ENCODE measurements around the gene CIZ1. TPM values are rescaled to one million over a fixed set of nuclear protein-coding genes. Genes with fewer than 3 reads are reported as not detected.
A peak's percentile ranks its signal among the peaks of the same experiment; 100 is the strongest.

Gene CIZ1
- total and polyA plus RNA-seq, 9 of the 15 experiments (the other 6 are each of a cell fraction or from before 2014, with no cell fraction given) = 6.6 to 329 (median 87.8) TPM

- TF ChIP-seq STAT5B (CRISPR knock-in tag; IDR thresholded peaks at IDR 0.05) = no peak
- TF ChIP-seq RAD21 (CRISPR knock-in tag; conservative IDR thresholded peaks at IDR 0.05 in 1 of 2, IDR thresholded peaks at IDR 0.05 in 1 of 2) = peak; percentile 46 to 67
- TF ChIP-seq TCF7L2 (IDR thresholded peaks at IDR 0.05; ENCODE audit: low read depth, low read length) = peak; percentile 47; the same call in 1 of the 2 replicates
- TF ChIP-seq ZNF224 (CRISPR knock-in tag; IDR thresholded peaks at IDR 0.05) = no peak
- no peak for TF ChIP-seq NFRKB (IDR thresholded peaks at IDR 0.05; ENCODE audit: low read depth)
- TF ChIP-seq GABPA (tag; conservative IDR thresholded peaks at IDR 0.05; ENCODE audit: low read depth) = no peak
- peak in 1 of 2 experiments; percentile 99; a peak in 2 of 4 replicates for TF ChIP-seq SIX5 (IDR thresholded peaks at IDR 0.05; ENCODE audit: borderline replicate concordance in 1 of 2, insufficient read depth in 1 of 2, low read depth in 1 of 2, low read length in 2 of 2)
- no peak for TF ChIP-seq MAFF (IDR thresholded peaks at IDR 0.05; ENCODE audit: low read length)
- TF ChIP-seq FOXO4 (CRISPR knock-in tag; IDR thresholded peaks at IDR 0.05) = no peak
- TF ChIP-seq MAFK (IDR thresholded peaks at IDR 0.05; ENCODE audit: low read length) = no peak; the same call in 1 of the 2 replicates
- no peak for TF ChIP-seq CAMTA2 (CRISPR knock-in tag; conservative IDR thresholded peaks at IDR 0.05)
- no peak for TF ChIP-seq BACH1 (tag; IDR thresholded peaks at IDR 0.05)
- TF ChIP-seq PRMT5 (CRISPR knock-in tag; IDR thresholded peaks at IDR 0.05) = no peak
- TF ChIP-seq MEF2A (IDR thresholded peaks at IDR 0.05; ENCODE audit: control insufficient read depth, low read depth, low read length) = no peak
- no peak for TF ChIP-seq ZNF778 (CRISPR knock-in tag; IDR thresholded peaks at IDR 0.05)
- peak; percentile 99 for TF ChIP-seq HCFC1 (IDR thresholded peaks at IDR 0.05; ENCODE audit: low read depth, low read length)
- peak; percentile 59 for TF ChIP-seq MXD1 (CRISPR knock-in tag; IDR thresholded peaks at IDR 0.05; ENCODE audit: borderline replicate concordance, poor library complexity, severe bottlenecking)
- TF ChIP-seq GMEB1 (CRISPR knock-in tag; IDR thresholded peaks at IDR 0.05) = peak; percentile 85
- TF ChIP-seq ZNF436 (CRISPR knock-in tag; IDR thresholded peaks at IDR 0.05) = no peak
- peak in 1 of 2 experiments; percentile 70; a peak in 1 of 3 replicates for TF ChIP-seq CBX3 (IDR thresholded peaks at IDR 0.05; ENCODE audit: borderline replicate concordance in 1 of 2, low read length in 2 of 2)
- no peak for TF ChIP-seq HMG20B (CRISPR knock-in tag; IDR thresholded peaks at IDR 0.05)
- TF ChIP-seq ARID1B (IDR thresholded peaks at IDR 0.05) = no peak
- TF ChIP-seq LARP7 (IDR thresholded peaks at IDR 0.05) = peak; percentile 66; the same call in 1 of the 2 replicates
- no peak for TF ChIP-seq ZNF263 (CRISPR knock-in tag; IDR thresholded peaks at IDR 0.05; ENCODE audit: borderline replicate concordance)
- no peak for TF ChIP-seq RBM25 (IDR thresholded peaks at IDR 0.05; ENCODE audit: low read depth, low read length, severe bottlenecking)
- no peak for TF ChIP-seq ZNF124 (CRISPR knock-in tag; IDR thresholded peaks at IDR 0.05)
- no peak for TF ChIP-seq JUNB (CRISPR knock-in tag; conservative IDR thresholded peaks at IDR 0.05)
- no peak for TF ChIP-seq HDGF (IDR thresholded peaks at IDR 0.05)
Measured at GRCh38 chr9:128203024-128203706, 11.8 kb upstream of the CIZ1 start, which contains the start of gene DNM1 (continued).

Data from K562 (cell line).